SK-N-SH (cell line): ENCODE measurements around the gene ADNP2. TPM values are rescaled to one million over a fixed set of nuclear protein-coding genes. Genes with fewer than 3 reads are reported as not detected.

Experiments
- CTCF ChIA-PET: fragments of 300-600, 350-600 bp; formaldehyde crosslinking; extraction: SDS; loops from one replicate; lab custom pipeline; 2021; lab: Yijun Ruan, JAX
- POLR2A ChIA-PET: fragments of 350-600 bp; sonication (Branson Sonifier 250); formaldehyde crosslinking; extraction: SDS; loops from one replicate; lab custom pipeline; 2020; ENCODE audit warnings: antibody characterized with exemption, inconsistent platforms; lab: Yijun Ruan, JAX
- DNase-seq: peaks from one replicate; pipeline ENCODE4 v3.0.0; 2012
- H2AFZ ChIP-seq: fragments of 200-600 bp; sonication (generic); 2 replicates; pipeline ENCODE4 v1.8.1; 2016; ENCODE audit warnings: antibody characterized with exemption, mild to moderate bottlenecking, low read depth
- H3F3A ChIP-seq: fragments of 200-600 bp; sonication (generic); replicated peaks from 2 replicates; pipeline ENCODE3; 2016; ENCODE audit warnings: antibody characterized with exemption, mild to moderate bottlenecking; ENCODE audit not compliant: insufficient read depth
- H3K27ac ChIP-seq, 2 experiments: fragments of 200-500 bp in 1 of 2; fragments of 200-600 bp in 1 of 2; sonication (Bioruptor generic) in 1 of 2; sonication (generic), shearing (Covaris generic) in 1 of 2; 2 replicates each; pipeline versions ENCODE4 v1.5.1 to v1.6.1; 2014 to 2016; ENCODE audit warnings: low read depth in 2 of 2, inconsistent platforms in 1 of 2, low read length in 1 of 2, mild to moderate bottlenecking in 1 of 2, mixed read lengths in 1 of 2
- H3K27me3 ChIP-seq: fragments of 200-600 bp; sonication (generic), shearing (Covaris generic); 2 replicates; pipeline ENCODE4 v1.6.1; 2016; ENCODE audit warnings: mixed run types; ENCODE audit not compliant: insufficient read depth
- H3K36me3 ChIP-seq, 2 experiments: fragments of 200-500 bp in 1 of 2; fragments of 200-600 bp in 1 of 2; sonication (Bioruptor generic) in 1 of 2; sonication (generic) in 1 of 2; replicated peaks in 1 of 2; 2 replicates each; pipeline versions ENCODE3 to v1.5.1; 2014 to 2016; ENCODE audit warnings: low read length in 1 of 2, mild to moderate bottlenecking in 1 of 2; ENCODE audit not compliant: insufficient read depth in 2 of 2, control insufficient read depth in 1 of 2
- H3K4me1 ChIP-seq, 2 experiments: fragments of 200-500 bp in 1 of 2; fragments of 200-600 bp in 1 of 2; sonication (Bioruptor generic) in 1 of 2; sonication (generic), shearing (Covaris generic) in 1 of 2; 2 replicates each; pipeline versions ENCODE4 v1.5.1 to v1.6.1; 2014 to 2016; ENCODE audit warnings: low read depth in 1 of 2, low read length in 1 of 2, mixed run types in 1 of 2; ENCODE audit not compliant: insufficient read depth in 2 of 2, control insufficient read depth in 1 of 2
- H3K4me2 ChIP-seq: fragments of 200-600 bp; sonication (generic), shearing (Covaris generic); 2 replicates; pipeline ENCODE4 v1.6.1; 2017; ENCODE audit warnings: mixed run types
- H3K4me3 ChIP-seq, 2 experiments: fragments of 200-500 bp in 1 of 2; fragments of 200-600 bp in 1 of 2; sonication (Bioruptor generic) in 1 of 2; sonication (generic), shearing (Covaris generic) in 1 of 2; 2 replicates each; pipeline versions ENCODE4 v1.5.1 to v1.8.1; 2014 to 2016; ENCODE audit warnings: low read depth in 2 of 2, inconsistent platforms in 1 of 2, low read length in 1 of 2, mild to moderate bottlenecking in 1 of 2, mixed read lengths in 1 of 2, moderate library complexity in 1 of 2
- H3K79me2 ChIP-seq: fragments of 200-600 bp; sonication (generic); 2 replicates; pipeline ENCODE4 v1.8.1; 2017; ENCODE audit warnings: mild to moderate bottlenecking; ENCODE audit not compliant: insufficient read depth
- H3K9ac ChIP-seq: fragments of 200-600 bp; sonication (generic); 2 replicates; pipeline ENCODE4 v1.6.1; 2017; ENCODE audit warnings: mixed run types
- H3K9me2 ChIP-seq: fragments of 200-600 bp; sonication (generic); 2 replicates; pipeline ENCODE4 v1.6.1; 2017; ENCODE audit warnings: mixed run types
- H3K9me3 ChIP-seq: fragments of 200-600 bp; sonication (generic); 2 replicates; pipeline ENCODE4 v1.6.1; 2017; ENCODE audit warnings: mixed run types, mild to moderate bottlenecking, moderate library complexity
- H4K20me1 ChIP-seq: fragments of 200-600 bp; sonication (generic); 2 replicates; pipeline ENCODE4 v1.6.1; 2017; ENCODE audit warnings: mild to moderate bottlenecking, mixed run types; ENCODE audit not compliant: insufficient read depth
- CHD2 ChIP-seq: fragments of 150-350 bp; IDR thresholded peaks from 2 replicates; pipeline ENCODE4 v1.6.1; 2018; ENCODE audit warnings: low read length; ENCODE audit not compliant: partially characterized antibody
- CTCF ChIP-seq: fragments of 200-600 bp; sonication (generic); IDR thresholded peaks from 2 replicates; pipeline ENCODE4 v1.6.1; 2017; ENCODE audit warnings: antibody characterized with exemption, mild to moderate bottlenecking, moderate library complexity
- EP300 ChIP-seq, 2 experiments: IDR thresholded peaks; 2 replicates each; pipeline versions ENCODE4 v1.4.0 to v1.6.1; 2012; ENCODE audit warnings: borderline replicate concordance in 1 of 2, low read depth in 1 of 2, low read length in 1 of 2
- FOSL2 ChIP-seq: IDR thresholded peaks from 2 replicates; pipeline ENCODE4 v1.4.0; 2012; ENCODE audit warnings: low read depth, mild to moderate bottlenecking, moderate library complexity, borderline replicate concordance
- GABPA ChIP-seq: IDR thresholded peaks from 2 replicates; pipeline ENCODE4 v1.4.0; 2012; ENCODE audit warnings: low read depth, mild to moderate bottlenecking
- GATA2 ChIP-seq: sonication (generic); formaldehyde crosslinking; IDR thresholded peaks from 2 replicates; pipeline ENCODE4 v1.5.0; 2020; ENCODE audit warnings: mild to moderate bottlenecking, missing genetic modification reagents
- IRF3 ChIP-seq: fragments of 150-350 bp; IDR thresholded peaks from 2 replicates; pipeline ENCODE4 v1.6.1; 2016; ENCODE audit warnings: mild to moderate bottlenecking, low read depth, low read length
- JUND ChIP-seq: IDR thresholded peaks from 2 replicates; pipeline ENCODE4 v1.4.0; 2012
- MAX ChIP-seq: IDR thresholded peaks from 2 replicates; pipeline ENCODE4 v1.4.0; 2012; ENCODE audit warnings: low read depth
- NFIC ChIP-seq: IDR thresholded peaks from 2 replicates; pipeline ENCODE4 v1.4.0; 2012; ENCODE audit warnings: borderline replicate concordance
- NRF1 ChIP-seq: IDR thresholded peaks from 2 replicates; pipeline ENCODE4 v1.6.1; 2012; ENCODE audit warnings: low read depth, mild to moderate bottlenecking, low read length
- PBX3 ChIP-seq: IDR thresholded peaks from 2 replicates; pipeline ENCODE4; 2012
- RAD21 ChIP-seq: IDR thresholded peaks from 2 replicates; pipeline ENCODE4 v1.6.1; 2012; ENCODE audit warnings: mild to moderate bottlenecking, low read length
- RFX5 ChIP-seq: IDR thresholded peaks from 2 replicates; pipeline ENCODE4 v1.6.1; 2012; ENCODE audit warnings: mild to moderate bottlenecking, improper control_type of control experiment, low read length
- RXRA ChIP-seq: IDR thresholded peaks from 2 replicates; pipeline ENCODE4 v1.4.0; 2012; ENCODE audit warnings: low read depth, mild to moderate bottlenecking, borderline replicate concordance
- SIN3A ChIP-seq: IDR thresholded peaks from 2 replicates; pipeline ENCODE4 v1.6.1; 2012; ENCODE audit warnings: low read depth, mild to moderate bottlenecking, low read length, moderate library complexity, borderline replicate concordance
- SMC3 ChIP-seq: IDR thresholded peaks from 2 replicates; pipeline ENCODE4 v1.6.1; 2012; ENCODE audit warnings: low read depth, low read length, improper control_type of control experiment
- TAF1 ChIP-seq: IDR thresholded peaks from 2 replicates; pipeline ENCODE4 v1.6.1; 2012; ENCODE audit warnings: low read depth, mild to moderate bottlenecking, low read length, moderate library complexity, borderline replicate concordance
- TCF12 ChIP-seq: IDR thresholded peaks from 2 replicates; pipeline ENCODE4 v1.4.0; 2012
- TEAD4 ChIP-seq: IDR thresholded peaks from 2 replicates; pipeline ENCODE4 v1.4.0; 2012; ENCODE audit warnings: mild to moderate bottlenecking, borderline replicate concordance; ENCODE audit not compliant: insufficient read depth
- USF1 ChIP-seq: IDR thresholded peaks from 2 replicates; pipeline ENCODE4 v1.4.0; 2012; ENCODE audit warnings: low read depth, borderline replicate concordance
- USF2 ChIP-seq: fragments of 150-350 bp; IDR thresholded peaks from 2 replicates; pipeline ENCODE4 v1.6.1; 2017; ENCODE audit warnings: antibody characterized with exemption, low read length, low read depth, borderline replicate concordance
- YY1 ChIP-seq: IDR thresholded peaks from 2 replicates; pipeline ENCODE4 v1.4.0; 2012; ENCODE audit warnings: low read depth, mild to moderate bottlenecking
- WGBS: methylation state at CpG from one replicate; pipeline ENCODE4 v1.1.6; 2017; ENCODE audit warnings: low lambda C conversion rate; 5-methylcytosine and 5-hydroxymethylcytosine counted together
- polyA plus RNA-seq, 3 experiments: library from polyadenylated mRNA; depleted of rRNA; stranded (reverse); fragments of >200 nt; gene quantifications; 2 replicates each; pipeline ENCODE4 v1.2.3, GENCODE V29; 2012

ADNP2 gene
- polyA plus RNA-seq, 1 of the 3 experiments (the other 2 are of a cell fraction): 4.3 TPM

- H3K4me1 ChIP-seq: no peaks in the 10 kb centered on the region
- H3K4me2 ChIP-seq: no peak overlapping the region
- no peak overlapping the region for H3K9ac ChIP-seq
- H3K27me3 ChIP-seq: no peaks in the 10 kb centered on the region
- DNase-seq: no peak
- no peaks in the 10 kb centered on the region for H3K9me2 ChIP-seq
- H3F3A ChIP-seq: peaks cover 6% of the 10 kb centered on the region
- no peak for TF ChIP-seq CTCF
- TF ChIP-seq FOSL2: no peak
- no peak for TF ChIP-seq SMC3
- TF ChIP-seq TEAD4: no peak
- TF ChIP-seq TCF12: no peak
- no peak for TF ChIP-seq IRF3
- no peak for TF ChIP-seq YY1
- TF ChIP-seq RFX5: no peak
- TF ChIP-seq CHD2: no peak
- TF ChIP-seq RAD21: no peak
- TF ChIP-seq PBX3: no peak
- TF ChIP-seq GATA2: no peak
- no peaks in the 10 kb centered on the region for H4K20me1 ChIP-seq
- H3K79me2 ChIP-seq: no peaks in the 10 kb centered on the region
- H3K27ac ChIP-seq: no peak overlapping the region
- ChIA-PET POLR2A (no interaction called here), CTCF (interaction anchor here (1.1 kb wide), 1 partner anchor 20 kb away, joined by 3 read pairs; no protein-coding TSS in a partner anchor)
- H3K9me3 ChIP-seq: no peaks in the 10 kb centered on the region
- H3K36me3 ChIP-seq: no peaks in the 10 kb centered on the region
- no peak overlapping the region for H3K4me3 ChIP-seq
- WGBS: 78% methylated on average over 8 of the region's 8 CpGs
- no peak overlapping the region for H2AFZ ChIP-seq
These were observed 41.7 kb upstream of the ADNP2 start for GRCh38 chr18:80067321-80067720.

GRCh38 chr18:80067897-80068296 is 41.2 kb upstream of the ADNP2 start:
- H3K79me2 ChIP-seq: no peaks in the 10 kb centered on the region
- POLR2A ChIA-PET: no interaction called here
- no peaks in the 10 kb centered on the region for H3K36me3 ChIP-seq
- H2AFZ ChIP-seq: no peak overlapping the region
- H3K4me1 ChIP-seq: no peaks in the 10 kb centered on the region
- TF ChIP-seq TEAD4 (no peak), NRF1 (no peak), MAX (no peak), JUND (no peak), EP300 (IDR thresholded peaks at IDR 0.05; ENCODE audit: borderline replicate concordance in 1 of 2, low read depth in 1 of 2, low read length in 1 of 2) (no peak), RXRA (no peak), YY1 (no peak), NFIC (no peak), SIN3A (no peak), USF1 (no peak), RAD21 (no peak), TAF1 (no peak), GABPA (no peak), USF2 (no peak)
- H3K9me3 ChIP-seq: no peaks in the 10 kb centered on the region
- 58% methylated on average over 5 of the region's 10 CpGs for WGBS
- CTCF ChIA-PET: interaction anchor here (1.1 kb wide), 1 partner anchor 21 kb away, joined by 3 read pairs; no protein-coding TSS in a partner anchor
- no peaks in the 10 kb centered on the region for H3K27me3 ChIP-seq
- no peak overlapping the region for H3K9ac ChIP-seq
- H3K27ac ChIP-seq: no peak overlapping the region
- DNase-seq: no peak
- H3F3A ChIP-seq: peaks cover 6% of the 10 kb centered on the region
- H3K9me2 ChIP-seq: no peaks in the 10 kb centered on the region
- H4K20me1 ChIP-seq: no peaks in the 10 kb centered on the region
- H3K4me2 ChIP-seq: no peak overlapping the region
- no peak overlapping the region for H3K4me3 ChIP-seq
